Measurements from ENCODE around the gene FCER2. TPM values are rescaled to one million over a fixed set of nuclear protein-coding genes. Genes with fewer than 3 reads are reported as not detected.

Gene FCER2
- total RNA-seq, 2 donors from 2014 or later, result not detected

- TF ChIP-seq, protein P1, sequence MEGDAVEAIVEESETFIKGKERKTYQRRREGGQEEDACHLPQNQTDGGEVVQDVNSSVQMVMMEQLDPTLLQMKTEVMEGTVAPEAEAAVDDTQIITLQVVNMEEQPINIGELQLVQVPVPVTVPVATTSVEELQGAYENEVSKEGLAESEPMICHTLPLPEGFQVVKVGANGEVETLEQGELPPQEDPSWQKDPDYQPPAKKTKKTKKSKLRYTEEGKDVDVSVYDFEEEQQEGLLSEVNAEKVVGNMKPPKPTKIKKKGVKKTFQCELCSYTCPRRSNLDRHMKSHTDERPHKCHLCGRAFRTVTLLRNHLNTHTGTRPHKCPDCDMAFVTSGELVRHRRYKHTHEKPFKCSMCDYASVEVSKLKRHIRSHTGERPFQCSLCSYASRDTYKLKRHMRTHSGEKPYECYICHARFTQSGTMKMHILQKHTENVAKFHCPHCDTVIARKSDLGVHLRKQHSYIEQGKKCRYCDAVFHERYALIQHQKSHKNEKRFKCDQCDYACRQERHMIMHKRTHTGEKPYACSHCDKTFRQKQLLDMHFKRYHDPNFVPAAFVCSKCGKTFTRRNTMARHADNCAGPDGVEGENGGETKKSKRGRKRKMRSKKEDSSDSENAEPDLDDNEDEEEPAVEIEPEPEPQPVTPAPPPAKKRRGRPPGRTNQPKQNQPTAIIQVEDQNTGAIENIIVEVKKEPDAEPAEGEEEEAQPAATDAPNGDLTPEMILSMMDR (IDR thresholded peaks at IDR 0.05), result no peak
- TF ChIP-seq POLR2A (IDR thresholded peaks at IDR 0.05), result no peak
- intact Hi-C loops (cut with DNase I), result no loop called here
- no peaks in the 10 kb centered on the region for H3K9me3 ChIP-seq
- no peak overlapping the region for H3K27ac ChIP-seq
- DNase-seq, result no peak
- H3K4me1 ChIP-seq, result no peaks in the 10 kb centered on the region
- H3K27me3 ChIP-seq, result peaks cover 0 to 6% of the 10 kb centered on the region in 2 donors
- 21 to 22% methylated on average over 2 of the region's 2 CpGs for WGBS, 2 donors
- H3K4me3 ChIP-seq, result no peak overlapping the region
- no peak for ATAC-seq
- H3K36me3 ChIP-seq (replicated peaks in 1 of 2; ENCODE audit: insufficient read depth in 1 of 2, low read depth in 2 of 2), result no peaks in the 10 kb centered on the region
Observed at GRCh38 chr19:7739211-7739755, 37.4 kb upstream of the FCER2 start.

GRCh38 chr19:7738023-7738422, 36.1 kb upstream of the FCER2 start:
- DNase-seq, result no peak
- ATAC-seq, result no peak
- H3K27me3 ChIP-seq, result peaks cover 0 to 6% of the 10 kb centered on the region in 2 donors
- 69 to 77% methylated on average over 7 of the region's 7 CpGs for WGBS, 2 donors
- no peak overlapping the region for H3K27ac ChIP-seq
- H3K4me3 ChIP-seq, result no peak overlapping the region
- no peaks in the 10 kb centered on the region for H3K9me3 ChIP-seq
- no peaks in the 10 kb centered on the region for H3K4me1 ChIP-seq
- intact Hi-C loops (cut with DNase I), result no loop called here
- TF ChIP-seq POLR2A (IDR thresholded peaks at IDR 0.05), result no peak
- TF ChIP-seq, protein P1 (IDR thresholded peaks at IDR 0.05), result no peak
- H3K36me3 ChIP-seq (replicated peaks in 1 of 2; ENCODE audit: insufficient read depth in 1 of 2, low read depth in 2 of 2), result no peaks in the 10 kb centered on the region

DNA sequence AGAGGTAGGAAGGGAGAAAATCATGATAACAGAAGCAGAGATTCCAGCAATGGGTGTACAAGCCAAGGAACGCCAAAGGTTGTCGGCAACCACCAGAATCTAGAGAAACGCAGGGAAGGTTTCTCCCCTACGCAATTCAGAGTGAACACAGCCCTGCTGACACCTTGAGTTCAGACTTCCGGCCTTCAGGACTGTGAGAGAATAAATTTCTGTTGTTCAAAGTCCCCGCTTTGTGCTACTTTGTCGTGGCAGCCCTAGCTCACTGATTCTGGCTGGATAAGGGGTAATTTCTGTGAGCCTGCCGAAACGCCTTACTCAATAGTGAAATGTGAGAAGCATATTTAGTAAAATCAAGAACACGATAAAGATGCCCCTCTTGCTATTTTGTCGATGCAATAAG, 35.3 kb upstream of the FCER2 start:
- whole genome bisulfite sequencing, 2 donors, result 52 to 60% methylated on average over 11 of the region's 11 CpGs

DNA sequence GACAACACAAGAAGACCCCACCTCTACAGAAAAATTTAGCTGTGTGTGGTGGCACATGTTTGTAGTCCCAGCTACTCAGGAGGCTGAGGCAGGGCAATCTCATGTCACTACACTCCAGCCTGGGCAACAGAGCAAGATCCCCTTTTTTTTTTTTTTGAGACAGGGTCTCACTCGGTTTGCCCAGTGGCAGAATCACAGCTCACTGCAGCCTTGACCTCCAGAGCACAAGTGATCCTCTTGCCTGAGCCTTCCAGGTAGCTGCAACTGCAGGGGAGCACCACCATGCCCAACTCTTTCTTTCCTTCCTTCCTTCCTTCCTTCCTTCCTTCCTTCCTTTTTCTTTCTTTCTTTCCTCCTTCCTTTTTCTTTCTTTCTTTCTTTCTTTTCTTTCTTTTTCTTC, 34.2 kb upstream of the FCER2 start:
- 33 to 50% methylated on average over 1 of the region's 1 CpG for WGBS, 2 donors

More for the DNA sequence above, 35.3 kb upstream of the FCER2 start:
- H3K27ac ChIP-seq, result no peak overlapping the region
- TF ChIP-seq POLR2A (IDR thresholded peaks at IDR 0.05), result no peak
- TF ChIP-seq, protein P1 (IDR thresholded peaks at IDR 0.05), result no peak
- H3K27me3 ChIP-seq, result peaks cover 0 to 6% of the 10 kb centered on the region in 2 donors
- DNase-seq, result no peak
- intact Hi-C loops (cut with DNase I), result no loop called here
- H3K4me3 ChIP-seq, result no peak overlapping the region
- ATAC-seq, result no peak
- H3K9me3 ChIP-seq, result no peaks in the 10 kb centered on the region
- no peaks in the 10 kb centered on the region for H3K4me1 ChIP-seq
- no peaks in the 10 kb centered on the region for H3K36me3 ChIP-seq (replicated peaks in 1 of 2; ENCODE audit: insufficient read depth in 1 of 2, low read depth in 2 of 2)

More for the DNA sequence above, 34.2 kb upstream of the FCER2 start:
- DNase-seq (no peak), ATAC-seq (no peak)
- H3K9me3 ChIP-seq, result no peaks in the 10 kb centered on the region
- H3K4me1 ChIP-seq, result no peaks in the 10 kb centered on the region
- TF ChIP-seq, protein P1 (IDR thresholded peaks at IDR 0.05), result no peak
- no peak for TF ChIP-seq POLR2A (IDR thresholded peaks at IDR 0.05)
- intact Hi-C loops (cut with DNase I), result no loop called here
- H3K27me3 ChIP-seq, result peaks cover 0 to 6% of the 10 kb centered on the region in 2 donors
- no peaks in the 10 kb centered on the region for H3K36me3 ChIP-seq (replicated peaks in 1 of 2; ENCODE audit: insufficient read depth in 1 of 2, low read depth in 2 of 2)
- no peak overlapping the region for H3K27ac ChIP-seq
- no peak overlapping the region for H3K4me3 ChIP-seq
